Aortic smooth muscle cell (primary cell): ENCODE results near the gene OPHN1. TPM values are rescaled to one million over a fixed set of nuclear protein-coding genes. Genes with fewer than 3 reads are reported as not detected.

Experiments
- total RNA-seq: library from RNA; depleted of rRNA; stranded (reverse); fragments of >200 nt; gene quantifications from 2 replicates; pipeline ENCODE4 v1.2.3, GENCODE V29; 2014

Gene OPHN1, protein sequence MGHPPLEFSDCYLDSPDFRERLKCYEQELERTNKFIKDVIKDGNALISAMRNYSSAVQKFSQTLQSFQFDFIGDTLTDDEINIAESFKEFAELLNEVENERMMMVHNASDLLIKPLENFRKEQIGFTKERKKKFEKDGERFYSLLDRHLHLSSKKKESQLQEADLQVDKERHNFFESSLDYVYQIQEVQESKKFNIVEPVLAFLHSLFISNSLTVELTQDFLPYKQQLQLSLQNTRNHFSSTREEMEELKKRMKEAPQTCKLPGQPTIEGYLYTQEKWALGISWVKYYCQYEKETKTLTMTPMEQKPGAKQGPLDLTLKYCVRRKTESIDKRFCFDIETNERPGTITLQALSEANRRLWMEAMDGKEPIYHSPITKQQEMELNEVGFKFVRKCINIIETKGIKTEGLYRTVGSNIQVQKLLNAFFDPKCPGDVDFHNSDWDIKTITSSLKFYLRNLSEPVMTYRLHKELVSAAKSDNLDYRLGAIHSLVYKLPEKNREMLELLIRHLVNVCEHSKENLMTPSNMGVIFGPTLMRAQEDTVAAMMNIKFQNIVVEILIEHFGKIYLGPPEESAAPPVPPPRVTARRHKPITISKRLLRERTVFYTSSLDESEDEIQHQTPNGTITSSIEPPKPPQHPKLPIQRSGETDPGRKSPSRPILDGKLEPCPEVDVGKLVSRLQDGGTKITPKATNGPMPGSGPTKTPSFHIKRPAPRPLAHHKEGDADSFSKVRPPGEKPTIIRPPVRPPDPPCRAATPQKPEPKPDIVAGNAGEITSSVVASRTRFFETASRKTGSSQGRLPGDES
- 9.0 TPM in 2 replicates for total RNA-seq

GRCh38 chrX:68433155-68433980 lies at the start of gene OPHN1:
Gene OPHN1 (minus strand): TSS chrX:68433495. CDS start chrX:68433020, 475 bp downstream.

Other genes starting within 250 kb of the OPHN1 start
- 30.1 and 32.9 TPM in 2 replicates for gene YIPF6, start 65.6 kb upstream of the OPHN1 start, total RNA-seq
- 3.2 and 3.3 TPM in 2 replicates for gene STARD8, start 214.2 kb upstream of the OPHN1 start, total RNA-seq